OCI-LY1 (cell line): ENCODE data around the gene PTPN14.

Experiments used
- CTCF ChIP-seq: fragments of 200-600 bp; sonication (generic), shearing (Covaris generic); IDR thresholded peaks from 2 replicates; pipeline ENCODE4 v1.5.1; 2017; ENCODE audit warnings: mild to moderate bottlenecking, antibody characterized with exemption, low read length, moderate library complexity, mixed read lengths
- EZH2 ChIP-seq: fragments of 200-600 bp; sonication (generic), shearing (Covaris generic); IDR thresholded peaks from 2 replicates; pipeline ENCODE4 v1.8.0; 2017; ENCODE audit warnings: borderline replicate concordance, mixed run types, mild to moderate bottlenecking, antibody characterized with exemption, low read length, moderate library complexity, mixed read lengths

GRCh38 chr1:214444182-214444939 lies 107.0 kb downstream of the PTPN14 start:
- TF ChIP-seq CTCF (no peak), EZH2 (no peak)
